ENCODE data around the gene ZNF646.

The ZNF646 gene

GRCh38 chr16:31063843-31064611 is 10.2 kb upstream of the ZNF646 start:
- no peak for DNase-seq (ENCODE audit: low spot score)

- DNase-seq (ENCODE audit: low spot score): no peak
Observed at GRCh38 chr16:31064882-31065461, 9.2 kb upstream of the ZNF646 start.

GRCh38 chr16:31067342-31067741 is 6.9 kb upstream of the ZNF646 start:
- DNase-seq (ENCODE audit: low spot score): no peak

GRCh38 chr16:31071861-31072260 is 2.4 kb upstream of the ZNF646 start:
- no peak for DNase-seq (ENCODE audit: low spot score)

- peak; percentile 61 for DNase-seq (ENCODE audit: low spot score)
Observed at GRCh38 chr16:31072540-31073141, 1.6 kb upstream of the ZNF646 start.

- DNase-seq (ENCODE audit: low spot score): peak; percentile 85
Observed at GRCh38 chr16:31073142-31073969, 866 bp upstream of the ZNF646 start.

- DNase-seq (ENCODE audit: low spot score): no peak
Observed at GRCh38 chr16:31074814-31075183, 577 bp downstream of the ZNF646 start.

GRCh38 chr16:31076319-31076718 is 2.1 kb downstream of the ZNF646 start:
- DNase-seq (ENCODE audit: low spot score): no peak

- DNase-seq (ENCODE audit: low spot score): no peak
Observed at GRCh38 chr16:31077024-31077423, 2.8 kb downstream of the ZNF646 start.

GRCh38 chr16:31077592-31078396 is 3.6 kb downstream of the ZNF646 start:
- DNase-seq (ENCODE audit: low spot score): no peak

GRCh38 chr16:31078597-31079341 is 4.5 kb downstream of the ZNF646 start:
- no peak for DNase-seq (ENCODE audit: low spot score)

- no peak for DNase-seq (ENCODE audit: low spot score)
Observed at GRCh38 chr16:31079342-31079944, 5.2 kb downstream of the ZNF646 start.

GRCh38 chr16:31080035-31080629 is 5.9 kb downstream of the ZNF646 start:
- no peak for DNase-seq (ENCODE audit: low spot score)

- DNase-seq (ENCODE audit: low spot score): no peak
Observed at GRCh38 chr16:31080756-31081419, 6.7 kb downstream of the ZNF646 start.

- no peak for DNase-seq (ENCODE audit: low spot score)
Observed at GRCh38 chr16:31081428-31082351, 7.5 kb downstream of the ZNF646 start.

- no peak for DNase-seq (ENCODE audit: low spot score)
Observed at GRCh38 chr16:31082368-31083045, 8.3 kb downstream of the ZNF646 start.

- DNase-seq (ENCODE audit: low spot score): no peak
Observed at GRCh38 chr16:31083081-31083480, 8.9 kb downstream of the ZNF646 start.

- DNase-seq (ENCODE audit: low spot score): no peak
Observed at GRCh38 chr16:31083556-31083955, 9.3 kb downstream of the ZNF646 start.

Data from NAMALWA (cell line).